Activated naive CD4-positive, alpha-beta T cell (primary cell): Measurements from ENCODE around the gene RPL7L1.

Experiments used
- DNase-seq, 4 experiments: peaks; one replicate each; lab custom pipeline; 2025; lab: John Stamatoyannopoulos, UW

RPL7L1 gene

DNA sequence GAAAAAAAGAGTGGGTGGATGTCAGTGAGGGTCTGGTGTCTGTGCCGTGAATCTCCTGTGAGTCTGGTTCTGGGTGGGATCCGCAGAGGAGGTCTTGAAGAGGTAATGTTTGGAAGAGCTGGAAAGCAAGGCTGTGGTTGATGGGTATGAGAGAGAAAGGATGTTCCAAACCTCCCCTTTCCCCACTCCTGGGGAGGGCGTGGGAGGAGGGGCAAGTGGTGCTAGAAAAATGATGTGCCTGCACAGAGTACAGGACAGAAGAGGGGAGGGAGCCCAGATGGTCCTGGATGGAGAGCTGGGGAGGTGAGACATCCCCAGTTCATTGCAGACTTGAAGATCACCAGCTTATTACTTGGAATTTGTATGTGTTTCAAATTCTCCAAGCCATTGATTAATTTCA, 53.0 kb downstream of the RPL7L1 start:
- no peak for DNase-seq

DNA sequence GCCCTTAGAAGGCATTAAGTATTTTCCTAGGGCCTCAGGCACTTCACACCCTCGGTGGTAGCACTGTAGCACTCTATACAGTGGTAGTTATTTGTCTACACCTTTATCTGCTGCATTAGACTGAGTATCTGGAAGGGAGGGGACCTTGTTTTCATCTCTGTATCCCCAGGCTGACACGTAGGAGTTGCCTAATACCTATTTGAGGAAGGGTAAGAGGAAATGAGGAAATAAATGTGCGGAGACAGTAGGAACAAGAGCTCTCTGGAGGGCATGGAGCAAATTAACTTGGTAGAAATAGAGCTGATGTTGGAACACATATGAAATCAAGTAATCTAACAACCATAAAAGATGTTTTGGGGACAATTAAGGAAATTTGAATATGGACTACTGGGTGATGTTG, 53.8 kb downstream of the RPL7L1 start:
- DNase-seq: no peak

DNA sequence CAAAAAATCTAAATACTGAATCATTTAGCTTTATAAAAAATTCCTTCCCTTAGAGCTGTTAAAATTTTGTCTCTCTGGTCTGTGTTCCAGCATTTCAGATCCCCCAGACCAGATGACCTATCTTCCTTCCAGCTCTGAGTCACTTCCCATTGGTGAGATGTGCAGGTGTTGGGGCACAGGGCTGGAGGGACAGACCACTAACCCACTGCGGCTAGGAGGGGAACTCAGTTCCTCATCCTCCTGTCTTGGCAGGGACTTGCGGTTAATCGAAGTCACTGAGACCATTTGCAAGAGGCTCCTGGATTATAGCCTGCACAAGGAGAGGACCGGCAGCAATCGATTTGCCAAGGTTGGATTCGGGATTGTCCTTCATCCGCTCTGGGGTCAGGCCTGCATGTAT, 55.9 kb downstream of the RPL7L1 start:
- no peak for DNase-seq

DNA sequence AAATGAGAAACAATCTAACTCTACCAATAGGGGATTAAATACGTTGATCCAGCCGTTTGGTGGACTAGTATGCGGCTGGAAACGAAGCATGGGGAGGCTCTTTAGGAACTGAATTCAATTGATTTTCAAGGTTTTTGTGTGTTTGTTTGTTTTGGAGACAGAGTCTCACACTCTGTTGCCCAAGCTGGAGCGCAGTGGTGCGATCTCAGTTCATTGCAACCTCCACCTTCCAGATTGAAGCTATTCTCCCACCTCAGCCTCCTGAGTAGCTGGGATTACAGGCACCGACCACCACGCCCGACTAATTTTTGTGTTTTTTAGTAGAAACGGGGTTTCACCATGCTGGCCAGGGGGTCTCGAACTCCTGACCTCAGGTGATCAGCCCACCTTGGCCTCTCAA, 57.0 kb downstream of the RPL7L1 start:
- no peak for DNase-seq

DNA sequence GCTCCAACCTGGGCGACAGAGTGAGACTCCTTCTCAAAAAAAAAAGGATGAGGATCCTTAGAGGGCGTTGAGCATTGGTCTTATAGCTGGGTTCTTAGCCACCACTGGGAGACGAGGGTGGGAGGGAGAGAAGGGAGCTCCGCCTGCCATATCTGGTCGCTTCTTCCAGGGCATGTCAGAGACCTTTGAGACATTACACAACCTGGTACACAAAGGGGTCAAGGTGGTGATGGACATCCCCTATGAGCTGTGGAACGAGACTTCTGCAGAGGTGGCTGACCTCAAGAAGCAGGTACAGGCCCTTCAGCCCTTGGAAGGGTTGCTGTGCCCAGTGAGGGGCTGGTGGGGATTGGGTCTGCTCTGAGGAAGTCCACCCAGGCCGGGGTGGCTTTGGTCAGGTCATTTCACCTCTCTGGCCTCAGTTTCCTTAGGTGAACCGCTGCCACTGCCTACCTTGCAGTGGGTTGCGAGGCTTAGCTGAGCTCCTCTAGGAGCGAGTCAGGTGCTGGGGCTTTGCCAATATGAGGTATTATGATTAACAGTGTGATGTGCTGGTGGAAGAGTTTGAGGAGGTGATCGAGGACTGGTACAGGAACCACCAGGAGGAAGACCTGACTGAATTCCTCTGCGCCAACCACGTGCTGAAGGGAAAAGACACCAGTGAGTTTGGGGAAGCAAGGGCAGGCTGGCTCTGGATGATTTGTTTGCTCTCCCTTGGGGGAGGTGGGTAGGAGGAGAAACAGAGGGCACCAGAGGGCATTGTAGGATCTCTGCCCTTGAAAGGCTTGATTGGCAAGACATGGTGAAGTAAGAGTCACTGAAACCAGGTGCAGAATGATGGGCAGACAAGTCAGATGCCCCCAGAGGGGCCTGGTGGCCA, 58.4 kb downstream of the RPL7L1 start:
- no peak for DNase-seq

DNA sequence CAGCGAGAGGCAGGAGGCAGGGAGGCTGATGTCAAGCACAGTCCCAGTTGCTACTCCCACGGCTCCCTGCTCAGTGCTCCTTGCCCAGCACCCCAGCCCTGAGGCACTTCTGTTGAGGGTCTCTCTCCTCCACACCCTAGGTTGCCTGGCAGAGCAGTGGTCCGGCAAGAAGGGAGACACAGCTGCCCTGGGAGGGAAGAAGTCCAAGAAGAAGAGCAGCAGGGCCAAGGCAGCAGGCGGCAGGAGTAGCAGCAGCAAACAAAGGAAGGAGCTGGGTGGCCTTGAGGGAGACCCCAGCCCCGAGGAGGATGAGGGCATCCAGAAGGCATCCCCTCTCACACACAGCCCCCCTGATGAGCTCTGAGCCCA, 59.0 kb downstream of the RPL7L1 start:
- no peak for DNase-seq

DNA sequence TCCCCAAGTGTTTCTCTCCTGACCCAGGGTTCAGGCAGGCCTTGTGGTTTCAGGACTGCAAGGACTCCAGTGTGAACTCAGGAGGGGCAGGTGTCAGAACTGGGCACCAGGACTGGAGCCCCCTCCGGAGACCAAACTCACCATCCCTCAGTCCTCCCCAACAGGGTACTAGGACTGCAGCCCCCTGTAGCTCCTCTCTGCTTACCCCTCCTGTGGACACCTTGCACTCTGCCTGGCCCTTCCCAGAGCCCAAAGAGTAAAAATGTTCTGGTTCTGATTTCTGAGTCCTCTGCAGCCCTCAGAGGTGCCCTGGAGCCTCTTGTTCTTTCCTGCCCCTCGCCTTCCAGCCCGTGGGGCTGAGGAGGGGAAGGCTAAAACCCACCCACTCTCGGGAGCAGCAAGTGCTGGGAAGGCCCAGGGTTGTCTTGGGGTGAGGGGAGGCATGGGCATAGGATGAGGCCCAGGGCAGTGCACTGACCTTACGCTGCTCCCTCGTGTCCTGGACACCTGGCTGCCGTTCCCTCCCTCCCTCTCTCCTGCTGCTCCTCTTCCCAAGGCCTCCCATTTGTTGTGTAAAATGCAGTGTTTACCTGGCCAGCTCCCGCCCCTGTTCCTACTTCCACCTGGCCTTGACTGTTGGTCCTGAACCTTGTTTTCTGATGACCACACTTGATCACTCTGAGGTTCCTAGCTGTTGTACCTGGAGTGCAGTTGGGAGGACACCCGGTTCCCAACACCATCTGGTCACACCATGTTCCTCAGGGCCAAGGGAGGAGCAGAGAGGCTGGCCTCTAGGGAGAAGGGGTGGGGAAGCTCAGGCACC, 59.8 kb downstream of the RPL7L1 start:
- DNase-seq: no peak
